ENCODE results near the gene TTLL13. TPM values are rescaled to one million over a fixed set of nuclear protein-coding genes. Genes with fewer than 3 reads are reported as not detected.

The TTLL13 gene
- total and polyA plus RNA-seq, 2 donors (not counting 1 experiment from before 2014, with no cell fraction given): under 0.01 to 0.08 TPM

DNA sequence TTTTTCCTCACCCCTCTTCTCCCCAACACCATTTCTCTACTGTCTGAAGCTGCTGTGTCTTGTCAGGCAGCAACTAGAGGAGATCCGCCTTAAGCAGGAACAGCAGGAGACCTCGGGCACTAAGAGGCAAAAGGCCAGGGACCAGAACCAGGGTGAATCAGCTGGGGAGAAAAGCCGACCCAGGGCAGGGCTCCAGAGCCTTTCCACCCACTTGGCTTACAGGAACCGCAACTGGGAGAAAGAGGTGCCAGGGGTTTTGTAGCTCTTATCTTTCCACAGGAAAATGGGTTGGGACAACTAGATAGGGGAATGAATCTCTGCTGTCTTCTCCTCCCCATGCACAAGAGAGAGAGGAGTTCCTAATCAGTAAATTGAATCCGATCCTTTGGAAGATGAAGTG, 13.1 kb downstream of the TTLL13 start:
- Histone ChIP-seq H2AFZ (ENCODE audit: low read length) (no peak overlapping the region), H3K4me3 (replicated peaks in 1 of 4; ENCODE audit: control extremely low read depth in 1 of 4, insufficient read depth in 1 of 4, low read depth in 3 of 4, low read length in 4 of 4) (no peak overlapping the region), H3K36me3 (ENCODE audit: control insufficient read depth, insufficient read depth, low read length) (no peaks in the 10 kb centered on the region), H3K4me1 (ENCODE audit: control insufficient read depth, extremely low read depth, insufficient read depth, low read length) (peaks cover 9% of the 10 kb centered on the region), H3K79me2 (ENCODE audit: control insufficient read depth, insufficient read depth, low read length) (peaks cover 17% of the 10 kb centered on the region), H3K9me3 (ENCODE audit: control insufficient read depth, insufficient read depth, low read depth, low read length) (no peaks in the 10 kb centered on the region), H3K4me2 (ENCODE audit: extremely low read depth, insufficient read depth, low read length) (no peak overlapping the region), H3K27me3 (ENCODE audit: control insufficient read depth, insufficient read depth, low read length) (no peaks in the 10 kb centered on the region), H4K20me1 (ENCODE audit: control insufficient read depth, extremely low read depth, insufficient read depth, low read length) (no peaks in the 10 kb centered on the region), H3K27ac (ENCODE audit: insufficient read depth, low read length) (no peak overlapping the region), H3K9ac (ENCODE audit: insufficient read depth, low read length) (no peak overlapping the region)
- no peak for DNase-seq (ENCODE audit: low read depth in 2 of 2)
- TF ChIP-seq CTCF (conservative IDR thresholded peaks at IDR 0.05 in 1 of 2, IDR thresholded peaks at IDR 0.05 in 1 of 2; ENCODE audit: low read depth in 1 of 2, low read length in 2 of 2) (no peak), EZH2 (IDR thresholded peaks at IDR 0.05; ENCODE audit: low read length, missing control alignments) (no peak)

DNA sequence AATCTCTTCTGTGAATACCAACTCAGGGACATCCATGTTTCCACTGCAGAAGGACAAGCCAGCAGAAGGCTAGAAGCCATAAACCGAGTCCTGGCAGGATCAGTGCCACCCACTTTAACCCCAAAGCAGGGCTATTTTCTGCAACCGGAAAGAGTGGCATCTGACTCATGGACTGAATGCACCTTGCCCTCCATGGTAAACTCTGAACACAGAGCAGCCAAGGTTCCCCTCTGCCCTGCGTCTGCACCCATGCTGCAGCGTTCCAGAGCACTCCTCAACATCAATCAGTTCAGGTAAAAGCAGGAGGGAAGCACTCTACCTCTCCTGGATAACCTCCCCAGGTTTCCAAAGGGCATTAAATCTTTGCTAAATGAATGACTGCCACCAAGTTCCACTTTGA, 15.3 kb downstream of the TTLL13 start:
- Histone ChIP-seq H3K4me1 (ENCODE audit: control insufficient read depth, extremely low read depth, insufficient read depth, low read length) (peaks cover 9% of the 10 kb centered on the region), H2AFZ (ENCODE audit: low read length) (peak overlapping the region; percentile 13), H3K9ac (ENCODE audit: insufficient read depth, low read length) (peak overlapping the region; percentile 92), H3K27ac (ENCODE audit: insufficient read depth, low read length) (peak overlapping the region; percentile 93), H3K27me3 (ENCODE audit: control insufficient read depth, insufficient read depth, low read length) (no peaks in the 10 kb centered on the region), H3K4me2 (ENCODE audit: extremely low read depth, insufficient read depth, low read length) (peak overlapping the region; percentile 87), H3K9me3 (ENCODE audit: control insufficient read depth, insufficient read depth, low read depth, low read length) (no peaks in the 10 kb centered on the region), H4K20me1 (ENCODE audit: control insufficient read depth, extremely low read depth, insufficient read depth, low read length) (no peaks in the 10 kb centered on the region), H3K79me2 (ENCODE audit: control insufficient read depth, insufficient read depth, low read length) (peaks cover 34% of the 10 kb centered on the region), H3K4me3 (replicated peaks in 1 of 4; ENCODE audit: control extremely low read depth in 1 of 4, insufficient read depth in 1 of 4, low read depth in 3 of 4, low read length in 4 of 4) (peak overlapping the region; percentile 91 to 99 (median 95)), H3K36me3 (ENCODE audit: control insufficient read depth, insufficient read depth, low read length) (no peaks in the 10 kb centered on the region)
- no peak for DNase-seq (ENCODE audit: low read depth in 2 of 2)
- TF ChIP-seq CTCF (conservative IDR thresholded peaks at IDR 0.05 in 1 of 2, IDR thresholded peaks at IDR 0.05 in 1 of 2; ENCODE audit: low read depth in 1 of 2, low read length in 2 of 2): no peak
- TF ChIP-seq EZH2 (IDR thresholded peaks at IDR 0.05; ENCODE audit: low read length, missing control alignments): no peak

- H2AFZ ChIP-seq (ENCODE audit: low read length): peak within 1 kb of the TSS; percentile 96
- DNase-seq (ENCODE audit: low read depth in 2 of 2): peak; percentile 91 to 92
- H3K79me2 ChIP-seq (ENCODE audit: control insufficient read depth, insufficient read depth, low read length): peaks cover 42% of the 10 kb centered on the region
- no peaks in the 10 kb centered on the region for H4K20me1 ChIP-seq (ENCODE audit: control insufficient read depth, extremely low read depth, insufficient read depth, low read length)
- H3K4me1 ChIP-seq (ENCODE audit: control insufficient read depth, extremely low read depth, insufficient read depth, low read length): peaks cover 9% of the 10 kb centered on the region
- TF ChIP-seq EZH2 (IDR thresholded peaks at IDR 0.05; ENCODE audit: low read length, missing control alignments): no peak
- TF ChIP-seq CTCF (conservative IDR thresholded peaks at IDR 0.05 in 1 of 2, IDR thresholded peaks at IDR 0.05 in 1 of 2; ENCODE audit: low read depth in 1 of 2, low read length in 2 of 2): no peak
- peak within 1 kb of the TSS; percentile 92 for H3K9ac ChIP-seq (ENCODE audit: insufficient read depth, low read length)
- H3K27ac ChIP-seq (ENCODE audit: insufficient read depth, low read length): peak within 1 kb of the TSS; percentile 93
- H3K27me3 ChIP-seq (ENCODE audit: control insufficient read depth, insufficient read depth, low read length): no peaks in the 10 kb centered on the region
- H3K4me2 ChIP-seq (ENCODE audit: extremely low read depth, insufficient read depth, low read length): peak within 1 kb of the TSS; percentile 87
- H3K9me3 ChIP-seq (ENCODE audit: control insufficient read depth, insufficient read depth, low read depth, low read length): no peaks in the 10 kb centered on the region
- H3K4me3 ChIP-seq (replicated peaks in 1 of 4; ENCODE audit: control extremely low read depth in 1 of 4, insufficient read depth in 1 of 4, low read depth in 3 of 4, low read length in 4 of 4): peak within 1 kb of the TSS; percentile 91 to 99 (median 95)
- H3K36me3 ChIP-seq (ENCODE audit: control insufficient read depth, insufficient read depth, low read length): peaks cover 2% of the 10 kb centered on the region
These were observed 16.1 kb downstream of the TTLL13 start, which contains the start of gene NGRN for GRCh38 chr15:90265271-90266060. NGRN (plus strand) TSS chr15:90265672; CDS start chr15:90265713, 41 bp downstream.
